Astrocyte (in vitro differentiated cells and primary cell): ENCODE data around the gene SCARF1.

ENCODE experiments used
- EZH2 ChIP-seq: IDR thresholded peaks from 2 replicates; pipeline ENCODE4 v1.6.1; 2012; ENCODE audit warnings: mild to moderate bottlenecking, low read length, inconsistent platforms; ENCODE audit not compliant: insufficient read depth
- TF ChIP-seq, protein P1 (sequence below): IDR thresholded peaks from 2 replicates; pipeline ENCODE4 v1.5.1; 2011; ENCODE audit warnings: low read depth, mild to moderate bottlenecking, inconsistent platforms, low read length, moderate library complexity; ENCODE audit not compliant: insufficient read depth

DNA sequence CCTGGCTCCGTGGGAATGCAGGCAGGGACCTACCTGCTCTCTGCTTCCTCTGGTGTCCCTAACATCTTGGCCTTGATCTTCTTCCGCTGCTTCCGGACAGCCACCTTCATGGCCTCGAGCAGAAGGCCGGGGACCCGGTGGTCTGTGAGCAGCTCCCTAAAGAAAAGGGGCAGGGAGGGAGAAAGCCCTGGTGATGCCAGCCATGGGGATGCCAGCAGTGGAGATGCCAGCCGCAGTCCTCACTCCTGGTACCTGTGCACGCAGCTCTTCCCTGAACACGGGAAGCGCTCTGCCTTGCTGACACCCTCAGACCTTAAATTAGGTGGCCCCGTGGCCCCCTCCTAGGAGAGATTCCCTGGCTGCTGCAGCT is 2.3 kb upstream of the SCARF1 start:
- TF ChIP-seq, protein P1, sequence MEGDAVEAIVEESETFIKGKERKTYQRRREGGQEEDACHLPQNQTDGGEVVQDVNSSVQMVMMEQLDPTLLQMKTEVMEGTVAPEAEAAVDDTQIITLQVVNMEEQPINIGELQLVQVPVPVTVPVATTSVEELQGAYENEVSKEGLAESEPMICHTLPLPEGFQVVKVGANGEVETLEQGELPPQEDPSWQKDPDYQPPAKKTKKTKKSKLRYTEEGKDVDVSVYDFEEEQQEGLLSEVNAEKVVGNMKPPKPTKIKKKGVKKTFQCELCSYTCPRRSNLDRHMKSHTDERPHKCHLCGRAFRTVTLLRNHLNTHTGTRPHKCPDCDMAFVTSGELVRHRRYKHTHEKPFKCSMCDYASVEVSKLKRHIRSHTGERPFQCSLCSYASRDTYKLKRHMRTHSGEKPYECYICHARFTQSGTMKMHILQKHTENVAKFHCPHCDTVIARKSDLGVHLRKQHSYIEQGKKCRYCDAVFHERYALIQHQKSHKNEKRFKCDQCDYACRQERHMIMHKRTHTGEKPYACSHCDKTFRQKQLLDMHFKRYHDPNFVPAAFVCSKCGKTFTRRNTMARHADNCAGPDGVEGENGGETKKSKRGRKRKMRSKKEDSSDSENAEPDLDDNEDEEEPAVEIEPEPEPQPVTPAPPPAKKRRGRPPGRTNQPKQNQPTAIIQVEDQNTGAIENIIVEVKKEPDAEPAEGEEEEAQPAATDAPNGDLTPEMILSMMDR: no peak
- no peak for TF ChIP-seq EZH2
